BJ (cell line): ENCODE measurements around the gene XAGE1B. TPM values are rescaled to one million over a fixed set of nuclear protein-coding genes. Genes with fewer than 3 reads are reported as not detected.
"Not testable (repeated sequence)": the region's sequence is repeated elsewhere in the genome, so short reads cannot be mapped to it uniquely, and the experiment has no call there.

Experiments
- CTCF ChIA-PET: fragments of 350-600 bp; formaldehyde crosslinking; extraction: SDS; loops from one replicate; lab custom pipeline; 2021; ENCODE audit warnings: antibody characterized with exemption, inconsistent platforms; lab: Yijun Ruan, JAX
- POLR2A ChIA-PET: fragments of 300-600 bp; sonication (Branson Sonifier 250); formaldehyde crosslinking; extraction: SDS; loops from one replicate; lab custom pipeline; 2021; ENCODE audit warnings: antibody characterized with exemption; lab: Charles Lee
- DNase-seq: peaks from one replicate; pipeline ENCODE4 v3.0.0-alpha.2; 2011; ENCODE audit warnings: low read depth
- H3K27me3 ChIP-seq: 2 replicates; pipeline ENCODE4 v1.6.0; 2011; ENCODE audit warnings: low read length; ENCODE audit not compliant: control insufficient read depth, insufficient read depth
- H3K36me3 ChIP-seq: 2 replicates; pipeline ENCODE4 v1.5.1; 2011; ENCODE audit warnings: low read length; ENCODE audit not compliant: control insufficient read depth, insufficient read depth
- H3K4me3 ChIP-seq: 2 replicates; pipeline ENCODE4 v1.5.1; 2011; ENCODE audit warnings: low read depth, mild to moderate bottlenecking, control low read depth, low read length
- polyA minus RNA-seq: library from RNA; depleted of rRNA, polyadenylated mRNA; stranded (reverse); fragments of >200 nt; gene quantifications from 2 replicates; pipeline ENCODE4 v1.2.3, GENCODE V29; 2011; rRNA and poly(A)+ RNA removed
- polyA plus RNA-seq: library from polyadenylated mRNA; depleted of rRNA; stranded (reverse); fragments of >200 nt; gene quantifications from 2 replicates; pipeline ENCODE4 v1.2.3, GENCODE V29; 2011; rRNA removed
- TF ChIP-seq, protein P1 (sequence below): IDR thresholded peaks from 2 replicates; pipeline ENCODE4 v1.5.1; 2011; ENCODE audit warnings: low read depth, mild to moderate bottlenecking, control low read depth, inconsistent platforms, low read length, moderate library complexity; ENCODE audit not compliant: insufficient read depth

Gene XAGE1B, protein sequence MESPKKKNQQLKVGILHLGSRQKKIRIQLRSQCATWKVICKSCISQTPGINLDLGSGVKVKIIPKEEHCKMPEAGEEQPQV
- polyA plus RNA-seq (not detected in 2 replicates), polyA minus RNA-seq (not detected in 2 replicates)

DNA sequence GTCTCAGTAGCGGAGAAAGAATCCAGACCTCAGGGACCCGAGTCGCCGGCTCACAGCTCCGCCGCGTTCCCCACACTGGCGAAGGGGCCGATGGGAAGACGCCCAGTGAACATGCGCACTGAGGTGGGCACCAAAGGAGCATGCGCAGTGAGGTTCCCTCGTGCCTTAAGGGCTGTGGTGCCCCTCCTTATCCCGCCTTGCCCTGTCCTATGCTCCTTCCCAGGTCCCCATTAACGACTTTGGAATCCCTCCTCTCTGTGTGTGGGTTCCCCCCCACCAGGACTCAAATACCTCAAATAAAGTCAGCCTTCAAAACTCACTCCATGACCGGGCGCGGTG lies at the start of gene XAGE1B:
Gene XAGE1B, minus strand, starts transcription at position 77 of the 339 bp plus-strand sequence. CDS start 1,536 bp downstream, outside the sequence.
- H3K36me3 ChIP-seq, CTCF ChIA-PET, POLR2A ChIA-PET, H3K4me3 ChIP-seq, DNase-seq, H3K27me3 ChIP-seq: not testable (repeated sequence)

DNA sequence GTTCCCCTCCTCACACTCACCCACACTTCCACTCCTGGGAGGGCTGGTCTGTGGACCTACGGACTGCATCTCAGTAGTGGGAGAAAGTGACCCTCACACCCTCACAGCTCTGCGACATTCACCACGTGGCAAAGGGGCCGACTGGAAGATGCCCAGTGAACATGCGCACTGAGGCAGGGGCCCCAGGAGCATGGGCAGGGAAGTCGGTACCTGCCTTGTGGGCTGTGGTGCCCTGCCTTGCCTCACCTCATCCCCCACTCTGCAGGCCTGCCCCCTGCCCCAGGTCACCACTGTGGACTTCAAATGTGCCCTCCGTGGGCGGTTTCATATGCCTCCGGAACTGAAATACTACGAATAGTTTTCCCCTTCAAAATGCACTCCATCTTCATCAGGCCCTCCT lies 46.2 kb upstream of the XAGE1B start:
- no peaks in the 10 kb centered on the region for H3K27me3 ChIP-seq
- POLR2A ChIA-PET: no interaction called here
- no peaks in the 10 kb centered on the region for H3K36me3 ChIP-seq
- TF ChIP-seq, protein P1, sequence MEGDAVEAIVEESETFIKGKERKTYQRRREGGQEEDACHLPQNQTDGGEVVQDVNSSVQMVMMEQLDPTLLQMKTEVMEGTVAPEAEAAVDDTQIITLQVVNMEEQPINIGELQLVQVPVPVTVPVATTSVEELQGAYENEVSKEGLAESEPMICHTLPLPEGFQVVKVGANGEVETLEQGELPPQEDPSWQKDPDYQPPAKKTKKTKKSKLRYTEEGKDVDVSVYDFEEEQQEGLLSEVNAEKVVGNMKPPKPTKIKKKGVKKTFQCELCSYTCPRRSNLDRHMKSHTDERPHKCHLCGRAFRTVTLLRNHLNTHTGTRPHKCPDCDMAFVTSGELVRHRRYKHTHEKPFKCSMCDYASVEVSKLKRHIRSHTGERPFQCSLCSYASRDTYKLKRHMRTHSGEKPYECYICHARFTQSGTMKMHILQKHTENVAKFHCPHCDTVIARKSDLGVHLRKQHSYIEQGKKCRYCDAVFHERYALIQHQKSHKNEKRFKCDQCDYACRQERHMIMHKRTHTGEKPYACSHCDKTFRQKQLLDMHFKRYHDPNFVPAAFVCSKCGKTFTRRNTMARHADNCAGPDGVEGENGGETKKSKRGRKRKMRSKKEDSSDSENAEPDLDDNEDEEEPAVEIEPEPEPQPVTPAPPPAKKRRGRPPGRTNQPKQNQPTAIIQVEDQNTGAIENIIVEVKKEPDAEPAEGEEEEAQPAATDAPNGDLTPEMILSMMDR: no peak
- no peak for DNase-seq
- CTCF ChIA-PET: no interaction called here
- no peak overlapping the region for H3K4me3 ChIP-seq

DNA sequence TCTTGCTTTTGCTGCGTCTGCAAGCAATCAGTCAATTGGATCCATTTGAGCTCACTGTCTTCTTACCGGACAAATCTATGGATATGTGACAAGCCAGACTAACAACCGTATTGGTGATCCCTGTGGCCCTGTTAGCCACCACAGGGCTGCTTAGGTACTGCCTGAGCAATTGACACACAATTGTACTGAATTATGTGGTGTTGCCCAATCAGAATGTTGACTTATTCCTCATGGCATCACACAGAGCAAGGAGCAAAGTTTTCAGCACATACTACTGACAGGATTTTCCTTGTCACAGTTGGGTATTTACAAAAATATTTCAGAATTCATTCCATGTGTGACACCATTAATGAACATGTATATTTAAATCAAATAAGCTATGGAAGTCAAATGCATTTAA lies 41.3 kb upstream of the XAGE1B start:
- Histone ChIP-seq H3K36me3 (no peaks in the 10 kb centered on the region), H3K27me3 (no peaks in the 10 kb centered on the region), H3K4me3 (no peak overlapping the region)
- DNase-seq: no peak
- TF ChIP-seq, protein P1: no peak
- ChIA-PET CTCF (interaction anchor here (1.4 kb wide), 1 partner anchor 16 kb away, joined by 3 read pairs; no protein-coding TSS in a partner anchor), POLR2A (no interaction called here)

DNA sequence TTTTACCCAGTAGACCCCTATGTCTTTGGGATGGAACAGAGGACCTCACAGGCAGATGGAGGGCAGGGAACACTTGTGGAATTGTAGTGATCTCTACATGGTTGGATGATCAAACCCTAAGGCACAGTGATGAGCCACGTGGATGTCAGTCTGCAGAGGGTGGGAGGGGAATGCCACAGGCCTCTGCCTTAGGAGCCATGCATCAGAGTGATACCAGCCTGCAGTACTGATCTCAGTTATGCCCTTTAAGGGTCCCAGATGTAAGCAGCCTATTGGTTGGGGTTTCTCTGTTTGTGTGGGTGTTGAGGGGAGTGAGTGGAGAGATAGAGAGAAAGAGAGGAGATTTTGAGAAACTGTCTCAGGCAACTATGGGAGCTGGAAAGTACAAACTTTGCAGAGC lies 39.9 kb upstream of the XAGE1B start:
- POLR2A ChIA-PET: no interaction called here
- Histone ChIP-seq H3K27me3 (no peaks in the 10 kb centered on the region), H3K36me3 (no peaks in the 10 kb centered on the region), H3K4me3 (no peak overlapping the region)
- CTCF ChIA-PET: interaction anchor here (0.5 kb wide), 1 partner anchor 211 kb away, joined by 3 read pairs; no protein-coding TSS in a partner anchor
- DNase-seq: no peak
- TF ChIP-seq, protein P1: no peak

DNA sequence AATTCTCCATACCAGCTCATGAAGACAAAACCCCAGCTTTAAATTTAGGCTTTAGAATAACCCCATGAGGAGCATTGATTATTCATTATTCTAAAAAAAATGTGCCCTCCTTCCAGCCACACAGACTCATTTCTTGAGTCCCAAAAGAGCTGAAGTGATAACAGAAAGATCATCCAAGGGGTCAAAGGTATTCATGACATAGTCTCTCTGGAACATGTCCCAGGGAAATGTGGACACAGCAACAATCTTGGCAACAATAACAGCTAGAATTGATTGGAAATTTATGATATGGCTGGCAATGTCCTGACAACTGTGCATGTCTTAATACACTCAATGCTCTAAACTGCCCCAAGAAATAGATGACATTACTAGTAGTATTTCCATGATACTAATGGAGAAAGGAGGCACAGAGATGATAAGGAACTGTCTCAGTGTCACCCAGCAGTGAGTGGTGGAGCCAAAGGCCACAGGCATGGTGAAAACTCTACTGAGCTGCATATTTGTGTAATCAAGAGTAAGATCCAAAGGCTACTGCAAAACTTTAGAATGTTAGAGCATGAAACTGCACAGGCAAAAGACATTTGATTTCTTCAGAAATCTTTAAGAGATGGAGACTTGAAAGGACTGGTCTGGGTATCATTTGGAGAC lies 37.3 kb upstream of the XAGE1B start:
- no peak for DNase-seq
- H3K36me3 ChIP-seq: no peaks in the 10 kb centered on the region
- H3K4me3 ChIP-seq: no peak overlapping the region
- TF ChIP-seq, protein P1: no peak
- no peaks in the 10 kb centered on the region for H3K27me3 ChIP-seq
- CTCF ChIA-PET: no interaction called here
- POLR2A ChIA-PET: no interaction called here

DNA sequence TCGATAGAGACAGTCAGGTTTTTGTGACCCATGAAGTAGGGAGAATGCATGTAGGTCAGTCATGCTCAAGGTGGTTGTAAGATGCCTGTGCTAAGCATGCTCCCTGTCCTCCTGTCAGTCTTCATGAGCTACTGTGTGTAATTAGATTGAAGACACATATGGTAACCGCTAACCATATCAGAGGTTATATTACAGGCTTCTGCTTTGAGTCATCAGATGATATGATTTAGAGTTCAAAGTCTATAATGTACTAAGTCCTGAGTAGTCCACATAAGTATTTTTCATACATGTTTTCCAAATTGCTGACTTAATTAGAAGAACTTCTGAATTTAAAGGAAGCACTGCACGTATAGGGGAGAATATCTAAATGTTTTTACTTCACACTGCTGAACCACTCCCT lies 31.9 kb upstream of the XAGE1B start:
- POLR2A ChIA-PET, H3K27me3 ChIP-seq, H3K36me3 ChIP-seq, CTCF ChIA-PET, DNase-seq, H3K4me3 ChIP-seq: not testable (repeated sequence)
